ENCODE data around the gene ZRANB3. TPM values are rescaled to one million over a fixed set of nuclear protein-coding genes. Genes with fewer than 3 reads are reported as not detected.

ZRANB3 gene
- total and polyA plus RNA-seq, 2 of the 13 experiments (the other 11 are each of a cell fraction or from before 2014, with no cell fraction given): 5.8 to 25.2 TPM

DNA sequence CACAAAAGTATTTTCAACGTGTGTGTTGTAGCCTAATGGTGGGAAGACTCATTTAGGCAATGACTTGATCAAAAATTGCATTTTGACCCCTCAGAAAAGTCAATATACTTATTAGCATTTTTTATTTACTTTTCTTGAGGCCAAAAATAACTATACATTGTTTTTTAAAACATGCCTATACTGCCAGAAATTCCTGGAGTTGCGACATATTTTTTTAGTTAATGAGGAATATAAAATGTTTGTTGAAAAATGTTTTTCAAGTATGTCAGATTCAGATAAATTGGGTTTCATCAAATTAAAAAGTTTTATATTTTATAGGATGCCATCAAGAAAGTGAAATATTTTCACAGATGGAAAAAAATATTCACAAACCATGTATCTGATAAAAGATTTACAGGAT lies 39.9 kb upstream of the ZRANB3 start:
- H2AFZ ChIP-seq (ENCODE audit: low read length): no peak overlapping the region
- POLR2A ChIA-PET: no interaction called here
- H3K79me2 ChIP-seq (ENCODE audit: insufficient read depth, low read length): peaks cover 5% of the 10 kb centered on the region
- CTCF ChIA-PET (ENCODE audit: low intra/inter-chr PET ratio, low total read pairs): no interaction called here
- peaks cover 14% of the 10 kb centered on the region for H3K4me1 ChIP-seq (ENCODE audit: insufficient read depth, low read length)
- TF ChIP-seq CEBPB (IDR thresholded peaks at IDR 0.05; ENCODE audit: borderline replicate concordance, low read depth, low read length): peak; percentile 78
- TF ChIP-seq NFIC (IDR thresholded peaks at IDR 0.05; ENCODE audit: low read length): peak; percentile 32; the same call in 1 of the 2 replicates
- no peak for TF ChIP-seq EEA1 (CRISPR knock-in tag; IDR thresholded peaks at IDR 0.05; ENCODE audit: borderline replicate concordance)
- H3K27me3 ChIP-seq (ENCODE audit: control insufficient read depth in 1 of 2, insufficient read depth in 2 of 2, low read length in 2 of 2): no peaks in the 10 kb centered on the region
- peaks cover 2% of the 10 kb centered on the region in 2 experiments; a peak in 2 of 5 replicates for H3K36me3 ChIP-seq (replicated peaks in 1 of 2; ENCODE audit: control insufficient read depth in 1 of 2, insufficient read depth in 2 of 2, low read length in 2 of 2)
- no peak overlapping the region for H3K9ac ChIP-seq (ENCODE audit: insufficient read depth, low read depth, low read length)
- H3K9me3 ChIP-seq (ENCODE audit: low read length): no peaks in the 10 kb centered on the region
- H3K27ac ChIP-seq (ENCODE audit: extremely low read length, insufficient read depth, low read length): no peak overlapping the region
- no peaks in the 10 kb centered on the region for H4K20me1 ChIP-seq (ENCODE audit: insufficient read depth, low read length)
- no peak overlapping the region for H3K4me3 ChIP-seq (replicated peaks in 1 of 3; ENCODE audit: insufficient read depth in 1 of 3, low read depth in 2 of 3, low read length in 3 of 3)
- in situ Hi-C loops (cut with HindIII; ENCODE audit: extremely low pct_ligation_motif_present, low pct_unique_long_range_greater_than_20kb): no loop called here
- ATAC-seq: no peak
- DNase-seq (ENCODE audit: low spot score): no peak
- no peak for FAIRE-seq
- BruUV-seq (replicated peaks): no TSS peak
- H3K4me2 ChIP-seq (ENCODE audit: low read depth, low read length): no peak overlapping the region
- intact Hi-C loops (cut with micrococcal nuclease; ENCODE audit: unreplicated experiment): no loop called here
- 75% methylated on average over 2 of the region's 2 CpGs for WGBS (ENCODE audit: low lambda C conversion rate)

GRCh38 chr2:135563793-135564192 lies 32.8 kb upstream of the ZRANB3 start:
- no peak overlapping the region for H3K4me2 ChIP-seq (ENCODE audit: low read depth, low read length)
- DNase-seq (ENCODE audit: low spot score): peak; percentile 10
- in situ Hi-C loops (cut with HindIII; ENCODE audit: extremely low pct_ligation_motif_present, low pct_unique_long_range_greater_than_20kb): no loop called here
- TF ChIP-seq NFKB2 (CRISPR knock-in tag; IDR thresholded peaks at IDR 0.05; ENCODE audit: borderline replicate concordance) (no peak), ZNF18 (CRISPR knock-in tag; IDR thresholded peaks at IDR 0.05; ENCODE audit: insufficient replicate concordance) (no peak), LRRFIP1 (CRISPR knock-in tag; conservative IDR thresholded peaks at IDR 0.05) (no peak), KLF12 (CRISPR knock-in tag; IDR thresholded peaks at IDR 0.05; ENCODE audit: borderline replicate concordance) (no peak), ZNF616 (CRISPR knock-in tag; IDR thresholded peaks at IDR 0.05; ENCODE audit: low read depth) (no peak), ARNT (IDR thresholded peaks at IDR 0.05) (no peak), SIX4 (CRISPR knock-in tag; IDR thresholded peaks at IDR 0.05) (no peak)
- no peaks in the 10 kb centered on the region for H4K20me1 ChIP-seq (ENCODE audit: insufficient read depth, low read length)
- H3K4me1 ChIP-seq (ENCODE audit: insufficient read depth, low read length): no peaks in the 10 kb centered on the region
- no peak for ATAC-seq
- ChIA-PET CTCF (ENCODE audit: low intra/inter-chr PET ratio, low total read pairs) (no interaction called here), POLR2A (no interaction called here)
- H3K27ac ChIP-seq (ENCODE audit: extremely low read length, insufficient read depth, low read length): no peak overlapping the region
- intact Hi-C loops (cut with micrococcal nuclease; ENCODE audit: unreplicated experiment): no loop called here
- no peak for FAIRE-seq
- H3K9me3 ChIP-seq (ENCODE audit: low read length): no peaks in the 10 kb centered on the region
- peaks cover 27% of the 10 kb centered on the region for H3K79me2 ChIP-seq (ENCODE audit: insufficient read depth, low read length)
- H3K27me3 ChIP-seq (ENCODE audit: control insufficient read depth in 1 of 2, insufficient read depth in 2 of 2, low read length in 2 of 2): no peaks in the 10 kb centered on the region
- H3K4me3 ChIP-seq (replicated peaks in 1 of 3; ENCODE audit: insufficient read depth in 1 of 3, low read depth in 2 of 3, low read length in 3 of 3): no peak overlapping the region
- BruUV-seq (replicated peaks): no TSS peak
- WGBS (ENCODE audit: low lambda C conversion rate): 96% methylated on average over 4 of the region's 4 CpGs
- peaks cover 0 to 3% of the 10 kb centered on the region in 2 experiments; a peak in 1 of 5 replicates for H3K36me3 ChIP-seq (replicated peaks in 1 of 2; ENCODE audit: control insufficient read depth in 1 of 2, insufficient read depth in 2 of 2, low read length in 2 of 2)
- H3K9ac ChIP-seq (ENCODE audit: insufficient read depth, low read depth, low read length): no peak overlapping the region
- no peak overlapping the region for H2AFZ ChIP-seq (ENCODE audit: low read length)

Data from HepG2 (cell line).